Stimulated activated CD8-positive, alpha-beta memory T cell treated with anti-CD3 and anti-CD28 coated beads, Interleukin-4, amount 100 ng/mL, for 4 hours (primary cell): ENCODE results near the gene LANCL2.
"Not testable (repeated sequence)": the region's sequence is repeated elsewhere in the genome, so short reads cannot be mapped to it uniquely, and the experiment has no call there.

Experiments
- DNase-seq, 2 donors: peaks; one replicate each; pipeline ENCODE4 v3.0.0-alpha.2; 2020; ENCODE audit warnings: low read depth in 2 of 2, low spot score in 1 of 2

The LANCL2 gene

DNA sequence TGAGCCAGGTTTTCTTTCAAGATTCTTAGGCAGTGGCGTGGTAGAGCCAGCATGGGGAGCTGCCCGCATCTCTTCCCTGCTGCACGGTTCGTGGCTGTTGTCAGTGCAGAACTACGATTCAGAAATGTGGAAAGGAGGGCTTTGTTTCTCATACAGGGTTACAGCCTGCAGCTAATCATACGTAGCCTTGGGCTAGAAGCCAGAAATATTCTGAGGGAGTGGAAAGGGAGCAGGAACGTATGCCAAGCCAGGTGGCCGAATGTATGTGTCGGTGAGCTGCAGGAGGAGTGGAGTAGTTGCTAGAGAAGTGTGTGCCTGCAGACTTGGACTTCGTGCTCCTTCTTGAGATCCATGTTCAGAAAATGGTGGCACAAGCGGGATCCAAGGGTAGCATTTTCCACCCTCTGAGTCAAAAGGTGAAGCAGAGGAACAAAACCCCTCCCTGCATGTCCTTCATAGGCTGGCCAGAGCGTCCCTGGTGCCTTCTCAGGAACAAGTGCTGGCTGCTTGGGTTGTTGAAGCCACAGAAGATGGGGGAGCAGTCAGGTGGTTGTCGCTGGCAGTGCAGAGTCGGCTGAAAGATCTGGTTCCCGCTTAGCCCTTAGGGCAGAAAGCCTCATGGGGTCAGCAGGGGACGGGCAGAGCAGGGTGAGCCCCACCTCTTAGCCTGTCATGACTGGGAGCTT, 40.9 kb downstream of the LANCL2 start:
- no peak for DNase-seq

DNA sequence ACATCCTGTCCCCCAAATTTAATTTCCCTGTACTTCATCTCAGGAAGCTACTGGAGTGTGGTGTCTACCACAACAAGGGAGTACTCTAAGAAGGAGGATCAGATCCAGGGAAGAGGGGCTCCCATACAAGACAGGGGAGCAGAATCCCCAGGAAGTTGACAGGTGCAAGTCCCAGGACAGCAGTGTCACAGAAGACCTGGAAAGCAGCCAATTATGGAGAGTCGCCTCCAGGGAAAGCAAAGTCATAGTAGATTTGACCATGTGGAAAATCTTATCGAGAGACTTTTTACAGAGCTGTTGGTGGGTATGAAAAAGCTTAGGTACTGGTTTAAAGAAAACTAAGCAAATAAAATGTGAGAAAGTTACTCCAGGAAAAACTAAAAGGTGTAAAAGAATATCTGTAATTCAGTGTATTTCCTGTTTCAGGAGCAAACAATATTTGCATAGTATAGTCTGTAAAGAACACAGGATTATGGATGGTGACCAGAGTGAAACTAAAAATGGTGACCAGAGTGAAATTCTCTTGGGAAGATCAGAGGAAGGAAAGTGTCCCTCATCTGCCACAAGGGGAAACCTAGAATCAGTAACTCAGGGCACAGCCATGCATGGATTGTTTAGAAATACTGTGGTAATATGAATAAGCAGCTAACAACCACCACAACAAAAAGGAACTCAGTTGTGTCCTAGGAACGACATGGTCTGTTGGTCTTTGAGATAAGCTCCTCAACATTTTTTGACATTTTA, 44.5 kb downstream of the LANCL2 start:
- DNase-seq: no peak

DNA sequence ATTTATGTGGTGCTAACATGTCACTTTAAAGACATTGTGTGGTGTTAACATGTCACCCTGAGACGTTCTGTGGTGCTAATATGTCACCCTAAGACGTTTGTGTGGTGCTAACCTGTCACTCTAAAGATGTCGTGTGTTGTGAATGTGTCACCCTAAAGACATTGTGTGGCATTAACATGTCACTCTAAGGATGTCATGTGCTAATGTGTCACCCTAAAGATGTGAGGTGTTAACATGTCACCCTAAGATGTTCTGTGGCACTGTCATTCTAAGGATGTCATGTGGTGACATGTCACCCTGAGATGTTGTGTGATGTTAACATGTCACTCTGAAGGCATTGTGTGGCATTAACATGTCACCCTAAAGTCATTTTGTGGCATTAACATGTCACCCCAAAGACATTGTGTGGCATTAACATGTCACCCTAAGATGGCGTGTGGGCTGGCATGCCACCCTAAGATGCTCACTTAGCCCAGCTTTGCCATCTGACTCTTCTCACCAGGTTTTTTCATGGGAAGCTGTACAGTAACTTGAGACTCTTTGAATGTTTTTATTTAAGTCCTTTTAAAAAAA, 45.6 kb downstream of the LANCL2 start:
- DNase-seq: no peak

DNA sequence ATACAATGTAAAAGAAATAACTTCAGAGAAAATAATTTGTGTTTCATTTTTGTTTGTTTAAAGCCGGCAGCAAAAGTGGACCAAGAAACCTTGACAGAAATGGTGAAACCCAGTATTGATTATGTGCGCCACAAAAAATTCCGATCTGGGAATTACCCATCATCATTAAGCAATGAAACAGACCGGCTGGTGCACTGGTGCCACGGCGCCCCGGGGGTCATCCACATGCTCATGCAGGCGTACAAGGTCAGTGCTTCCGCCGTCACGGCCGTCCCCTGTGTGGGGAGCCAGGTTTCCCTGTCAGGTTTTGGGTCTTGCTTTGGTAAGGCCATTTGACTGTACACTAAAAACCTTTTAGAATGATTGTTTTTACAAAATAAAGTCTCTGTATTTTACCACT, 46.7 kb downstream of the LANCL2 start:
- DNase-seq: no peak

DNA sequence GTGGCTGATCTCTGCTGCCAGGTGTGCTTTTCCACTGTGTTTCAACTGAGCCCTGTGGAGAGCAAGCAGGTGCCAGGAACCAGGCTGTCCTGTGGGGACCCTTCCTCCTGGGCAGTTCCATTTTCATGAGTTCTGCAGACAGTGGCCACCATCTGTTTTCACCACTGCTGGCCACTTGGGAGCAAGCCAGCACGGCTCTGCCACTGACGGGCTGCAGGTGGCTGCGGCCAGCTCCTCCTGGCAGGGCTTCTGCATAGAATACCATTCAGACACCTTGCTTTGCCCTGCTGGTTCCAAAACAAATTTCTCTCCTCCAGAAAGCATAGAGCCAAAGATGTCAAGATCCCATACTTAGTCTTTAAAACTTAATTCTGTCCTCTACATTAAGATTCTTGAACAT, 48.3 kb downstream of the LANCL2 start:
- no peak for DNase-seq

DNA sequence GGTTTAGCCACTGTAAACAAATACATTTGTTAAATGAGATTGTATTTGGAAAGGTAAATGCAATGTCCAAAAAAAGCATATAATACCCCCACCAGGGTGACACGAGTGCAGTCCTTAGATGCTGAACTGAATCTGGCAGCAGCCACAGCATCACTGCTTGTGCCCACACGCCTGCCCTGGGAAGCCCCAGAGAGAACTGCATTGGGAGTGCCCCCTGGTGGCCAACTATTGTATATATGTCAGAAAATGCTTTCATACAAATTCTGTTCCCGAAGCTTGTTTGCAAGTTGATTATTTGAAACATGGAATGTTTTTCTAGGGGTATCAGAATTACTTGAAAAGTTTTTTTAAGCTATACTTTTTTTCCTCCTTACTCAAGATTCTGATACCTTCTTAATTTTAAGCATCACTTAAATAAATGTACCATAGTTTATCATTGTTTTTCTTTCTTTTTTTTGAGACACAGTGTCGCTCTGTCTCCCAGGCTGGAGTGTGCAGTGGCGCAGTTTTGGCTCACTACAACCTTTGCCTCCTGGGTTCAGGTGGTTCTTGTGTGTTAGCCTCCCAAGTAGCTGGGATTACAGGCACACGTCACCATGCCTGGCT, 50.1 kb downstream of the LANCL2 start:
- DNase-seq: peak; percentile 56 to 84

DNA sequence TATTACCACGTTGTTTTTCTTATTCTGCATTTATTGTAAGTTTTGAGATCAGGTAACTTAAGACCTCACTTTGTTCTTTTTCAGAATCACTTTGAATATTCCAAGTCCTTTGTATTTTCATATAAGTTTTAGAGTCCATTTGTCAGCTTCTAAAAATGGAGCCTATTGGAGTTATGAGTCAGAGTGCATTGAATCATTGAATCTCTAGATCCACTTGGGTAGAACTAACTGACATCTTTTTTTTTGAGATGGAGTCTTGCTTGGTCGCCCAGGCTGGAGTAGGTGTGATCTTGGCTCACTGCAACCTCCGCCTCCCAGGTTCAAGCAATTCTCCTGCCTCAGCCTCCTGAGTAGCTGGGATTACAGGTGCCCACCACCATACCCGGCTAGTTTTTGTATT, 52.3 kb downstream of the LANCL2 start:
- DNase-seq: not testable (repeated sequence)

DNA sequence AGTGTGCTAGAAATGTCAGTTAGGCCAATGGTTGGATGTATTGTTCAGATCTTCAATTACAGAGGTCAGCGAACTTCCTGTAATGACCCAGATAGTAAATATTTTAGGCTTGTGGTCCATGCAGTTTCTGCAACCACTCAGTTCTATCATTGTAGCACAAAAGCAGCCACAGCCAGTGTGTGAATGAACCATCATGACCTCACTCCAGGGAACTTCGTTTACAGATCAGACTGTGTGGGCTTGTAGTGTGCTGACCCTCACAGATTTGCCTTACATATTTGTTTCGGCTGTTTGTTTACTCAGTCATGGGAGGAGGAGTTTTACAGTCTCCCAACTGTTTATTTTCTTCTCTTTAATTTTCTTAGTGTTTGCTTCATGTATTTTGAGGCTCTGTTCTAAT, 55.4 kb downstream of the LANCL2 start:
- DNase-seq: no peak

DNA sequence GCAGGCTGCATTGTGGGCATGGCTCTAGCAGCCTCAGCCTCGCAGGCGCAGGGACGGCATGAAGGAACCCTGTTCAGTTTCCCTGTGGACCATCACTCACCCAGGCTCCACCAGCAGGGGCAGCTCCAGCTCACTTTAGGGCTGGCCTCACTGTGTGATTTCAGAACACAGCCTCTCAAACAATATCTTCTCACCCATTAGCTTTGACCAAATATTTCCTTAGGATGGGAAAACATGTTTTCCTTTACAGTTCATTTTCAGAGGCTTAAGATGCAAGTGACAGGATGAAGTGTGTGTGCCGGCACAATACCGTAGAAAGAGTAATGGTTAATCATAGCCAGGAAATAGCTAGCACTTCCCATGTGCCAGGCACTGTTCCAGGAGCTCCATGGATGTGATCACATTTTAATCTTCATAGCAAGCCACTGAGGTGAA, 58.2 kb downstream of the LANCL2 start:
- DNase-seq: no peak

DNA sequence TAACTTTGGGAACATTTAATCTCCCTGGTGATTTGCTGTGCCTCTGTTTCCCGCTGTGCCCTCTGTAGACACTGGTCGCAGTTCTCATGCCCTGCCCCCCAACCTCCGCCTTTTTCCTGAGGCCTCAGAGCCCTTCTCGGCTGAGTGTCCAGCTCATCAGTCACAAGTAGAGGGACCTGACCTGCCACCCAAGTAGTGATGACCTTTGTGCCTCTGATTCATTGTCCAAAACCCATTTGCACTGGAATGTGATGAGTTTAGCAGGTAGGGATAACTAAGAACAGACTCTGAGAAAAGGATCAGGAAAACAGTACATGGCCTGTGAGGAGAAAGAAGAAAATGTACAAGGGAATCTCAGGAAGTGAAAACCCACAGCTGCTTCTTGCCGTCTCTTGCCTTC, 58.8 kb downstream of the LANCL2 start:
- no peak for DNase-seq

DNA sequence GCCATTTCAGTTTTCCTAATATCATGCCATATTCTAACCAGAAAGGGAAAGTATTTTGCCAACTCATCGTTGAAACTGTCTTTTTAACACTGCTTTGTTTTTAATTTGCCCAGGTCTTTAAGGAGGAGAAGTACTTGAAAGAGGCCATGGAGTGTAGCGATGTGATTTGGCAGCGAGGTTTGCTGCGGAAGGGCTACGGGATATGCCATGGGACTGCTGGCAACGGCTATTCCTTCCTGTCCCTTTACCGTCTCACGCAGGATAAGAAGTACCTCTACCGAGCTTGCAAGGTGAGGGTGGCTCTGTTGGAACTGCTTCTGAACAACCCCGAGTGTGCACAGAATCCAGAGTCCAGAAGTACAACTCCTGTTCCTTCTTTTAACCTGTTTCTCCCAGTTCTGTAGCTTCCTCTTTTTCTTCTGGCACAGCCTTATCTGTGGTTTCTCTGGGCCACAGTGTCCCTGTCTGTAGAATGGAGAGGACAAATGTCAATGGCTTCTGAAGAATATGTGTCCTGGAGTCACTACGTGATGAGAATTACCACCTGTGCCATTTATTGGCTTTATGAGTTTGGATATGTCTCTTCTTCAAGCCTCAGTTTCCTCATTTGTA, 60.1 kb downstream of the LANCL2 start:
- DNase-seq: no peak

DNA sequence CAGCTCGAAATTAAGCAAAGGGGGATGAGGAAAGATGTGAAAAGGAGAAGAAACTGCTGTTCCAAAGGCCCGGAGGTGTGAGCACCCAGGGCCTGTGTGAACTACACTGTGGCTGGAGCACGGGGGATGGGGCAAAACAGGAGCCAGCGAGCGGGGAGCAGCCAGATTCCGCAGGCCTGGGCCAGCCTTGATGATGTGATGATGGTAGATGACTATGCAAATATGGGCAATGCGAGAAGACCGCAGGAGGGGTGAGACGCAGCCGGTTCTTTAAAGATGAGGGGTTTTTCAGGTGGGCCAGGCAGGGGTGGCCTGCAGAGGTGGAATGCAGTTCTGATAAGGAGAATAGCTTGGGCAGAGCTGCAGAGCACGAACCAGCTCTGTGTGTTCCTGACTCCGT, 61.5 kb downstream of the LANCL2 start:
- no peak for DNase-seq

DNA sequence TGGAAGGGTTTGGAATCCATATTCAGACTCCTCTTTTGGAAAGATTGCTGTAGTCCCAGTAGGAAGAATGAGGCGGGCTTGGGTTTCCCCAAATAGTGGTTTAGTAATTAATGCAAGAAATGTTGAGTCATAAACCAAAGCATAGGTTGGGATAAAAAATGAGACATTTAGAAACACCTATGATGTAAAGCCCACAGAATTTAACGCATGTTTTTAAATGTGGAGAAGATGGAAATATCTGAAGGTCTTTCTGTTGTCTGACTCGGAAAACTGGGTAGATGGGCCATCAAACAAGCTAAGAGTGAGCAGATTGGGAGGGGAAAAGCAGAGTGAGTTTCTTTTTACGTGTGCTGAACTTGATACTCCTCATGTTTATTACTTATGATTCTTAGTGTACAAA, 62.2 kb downstream of the LANCL2 start:
- no peak for DNase-seq

DNA sequence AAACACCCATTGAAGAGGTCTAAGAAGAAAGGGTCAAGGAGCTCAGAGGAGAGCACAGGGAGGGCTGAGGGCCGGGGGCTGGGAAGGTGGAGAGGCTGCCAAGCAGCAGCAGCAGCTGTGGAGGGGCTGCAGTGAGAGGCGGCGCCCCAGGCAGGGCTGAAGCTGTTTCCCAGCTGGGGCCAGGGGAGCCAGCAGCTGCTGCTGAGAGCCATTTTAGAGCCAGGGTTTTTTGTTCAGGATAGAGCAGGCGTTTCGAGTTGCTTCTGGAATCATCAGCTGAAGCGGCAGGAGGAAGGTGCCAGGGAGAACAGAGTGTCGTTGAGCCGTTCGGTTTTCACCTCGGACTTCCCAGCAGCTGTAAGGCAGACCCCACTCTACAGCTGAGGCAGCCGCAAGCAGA, 62.7 kb downstream of the LANCL2 start:
- DNase-seq: no peak

DNA sequence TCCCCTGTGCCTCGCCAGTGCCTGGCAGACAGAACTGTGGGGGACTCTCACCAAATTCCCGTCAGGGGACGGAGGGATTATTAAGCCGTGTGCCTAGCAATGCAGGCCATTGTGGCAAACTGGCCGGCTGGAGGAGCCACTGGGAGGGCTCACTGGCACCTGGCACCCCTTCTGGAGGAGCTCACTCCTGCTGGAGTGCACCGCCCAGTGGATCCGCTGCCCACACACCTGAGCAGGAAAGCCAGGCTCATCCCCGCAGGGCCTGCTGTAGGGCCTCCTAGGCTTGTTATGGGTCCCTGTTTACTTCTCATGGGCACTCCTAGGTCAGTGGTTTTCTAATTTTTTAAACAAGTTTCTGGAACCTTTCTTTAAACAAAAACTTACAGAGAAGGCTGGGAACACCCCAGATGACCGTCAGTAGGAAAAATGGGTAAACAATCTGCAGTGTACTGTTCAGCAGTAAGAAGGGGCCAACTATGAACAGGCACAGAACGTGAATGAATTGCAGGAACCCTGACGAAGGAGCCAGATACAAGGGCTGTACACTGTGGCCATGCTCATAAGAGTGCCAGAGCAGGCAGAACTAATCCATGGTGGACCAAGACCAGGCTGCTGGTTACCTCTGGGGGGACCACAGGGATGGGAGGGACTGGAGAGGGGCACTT, 64.8 kb downstream of the LANCL2 start:
- no peak for DNase-seq

DNA sequence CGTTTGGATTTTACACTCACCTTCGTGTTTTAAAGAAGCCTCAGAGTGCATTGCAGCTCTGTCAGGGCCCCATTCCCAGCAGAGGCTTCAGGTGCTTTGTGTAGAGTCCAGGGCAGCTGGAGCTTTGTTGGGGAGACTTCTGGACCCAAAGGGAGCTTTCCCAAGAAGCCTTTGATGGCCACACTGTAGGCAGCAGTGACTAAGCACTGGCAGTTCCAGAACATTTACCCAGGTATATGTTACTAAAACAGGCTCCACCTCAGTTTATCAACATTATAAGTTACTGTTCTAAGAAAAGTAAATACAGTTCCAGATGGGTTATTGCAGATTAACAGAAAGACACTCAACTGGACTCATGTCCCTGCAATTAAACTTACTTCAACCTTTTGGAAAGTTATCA, 66.8 kb downstream of the LANCL2 start:
- DNase-seq: no peak

DNA sequence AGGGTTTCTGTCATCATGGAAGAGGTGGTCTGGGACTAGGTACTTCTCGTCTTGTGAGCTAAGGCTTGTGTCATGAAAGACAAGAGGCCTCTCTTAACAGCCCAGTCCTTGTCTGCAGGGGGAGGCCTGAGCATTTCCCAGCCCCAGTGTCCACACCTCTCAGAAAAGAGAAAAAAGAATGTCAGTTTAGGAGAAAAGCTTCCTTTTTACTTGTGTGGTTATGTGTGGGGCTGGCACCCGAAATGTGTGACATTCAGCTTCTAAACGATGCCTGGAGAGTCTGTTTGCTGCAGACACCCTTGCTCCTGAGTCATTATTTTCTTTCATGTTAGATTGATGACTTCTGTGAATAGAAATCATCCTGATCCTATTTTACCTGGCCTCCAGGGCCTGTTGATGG, 67.4 kb downstream of the LANCL2 start:
- DNase-seq: no peak

DNA sequence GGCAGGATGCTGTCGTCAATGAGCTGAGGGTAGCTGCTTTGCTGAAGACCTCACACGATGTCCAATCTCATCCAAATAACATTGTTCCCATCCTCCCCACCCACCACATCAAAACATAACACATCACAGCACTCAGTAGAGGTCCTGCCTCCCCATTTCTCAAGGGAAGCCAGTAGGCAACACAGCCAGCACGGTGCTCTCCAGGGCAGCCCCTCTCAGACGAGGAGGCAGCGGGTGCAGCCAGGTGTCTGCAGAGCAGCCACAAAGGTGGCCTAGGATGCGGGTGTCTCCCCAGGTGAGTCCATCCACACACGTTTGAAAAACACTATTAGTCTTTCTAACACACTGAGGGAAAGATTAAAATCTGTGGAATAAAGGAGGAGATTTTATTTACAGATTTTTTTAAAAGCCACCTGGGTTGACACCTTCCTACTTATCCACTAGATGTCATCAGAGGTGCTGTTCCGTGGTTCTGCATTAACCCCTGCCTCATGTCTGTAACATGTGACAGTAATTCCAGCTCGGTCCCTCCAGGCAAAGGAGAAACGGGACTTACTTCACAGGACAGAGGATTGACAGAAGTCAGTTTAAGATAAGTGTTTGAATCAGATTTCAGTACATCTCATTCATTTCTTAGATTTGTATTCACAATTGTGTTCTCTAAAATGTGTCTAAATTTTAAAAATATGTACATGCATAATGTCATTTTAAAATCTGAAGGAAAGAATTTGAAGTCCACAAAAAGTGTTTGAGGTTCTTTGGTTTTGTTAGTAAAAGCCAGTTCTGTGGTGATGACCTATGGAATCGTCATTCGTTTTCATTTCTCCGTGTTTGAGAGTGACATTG, 68.0 kb downstream of the LANCL2 start:
- DNase-seq: no peak

DNA sequence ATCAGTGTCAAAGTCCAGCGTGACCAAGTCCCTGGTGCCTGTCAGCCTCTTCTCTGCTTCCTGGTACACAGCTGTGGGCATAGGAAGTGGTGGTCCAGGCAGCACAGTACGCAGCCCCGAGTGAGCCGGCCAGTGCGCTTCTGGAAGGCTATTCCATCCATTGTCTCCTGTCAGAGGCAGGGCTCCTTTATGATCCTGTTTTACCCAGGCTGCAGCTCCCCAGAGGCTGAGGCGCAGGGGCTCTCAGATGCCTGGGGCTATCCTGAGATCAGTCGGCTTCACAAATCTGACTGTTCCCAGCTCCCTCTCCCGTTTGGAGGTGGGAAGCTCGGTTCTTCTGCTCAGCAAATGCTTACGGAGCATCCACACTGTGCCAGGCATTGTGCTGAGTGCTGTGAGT, 70.3 kb downstream of the LANCL2 start:
- no peak for DNase-seq

DNA sequence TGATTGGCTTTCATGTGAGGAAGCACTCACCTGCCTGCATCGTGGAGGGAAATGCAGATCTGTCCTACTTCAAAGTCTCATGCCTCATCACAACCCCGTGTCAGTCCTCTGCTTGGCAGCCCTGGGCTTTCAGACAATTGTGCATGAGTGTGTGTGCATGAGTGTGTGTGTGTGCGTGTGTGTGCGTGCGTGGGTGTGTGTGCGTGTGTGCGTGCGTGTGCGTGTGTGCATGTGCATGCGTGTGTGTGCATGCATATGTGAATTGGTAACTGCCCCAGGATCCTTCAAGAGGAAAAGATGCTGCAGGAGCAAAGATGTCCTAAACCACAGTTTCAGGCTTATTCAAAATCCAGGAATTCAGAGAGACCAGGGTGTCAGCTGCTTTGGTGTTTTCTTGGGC, 71.3 kb downstream of the LANCL2 start:
- no peak for DNase-seq
